ENCODE measurements around the gene PRDM1.

Gene PRDM1

DNA sequence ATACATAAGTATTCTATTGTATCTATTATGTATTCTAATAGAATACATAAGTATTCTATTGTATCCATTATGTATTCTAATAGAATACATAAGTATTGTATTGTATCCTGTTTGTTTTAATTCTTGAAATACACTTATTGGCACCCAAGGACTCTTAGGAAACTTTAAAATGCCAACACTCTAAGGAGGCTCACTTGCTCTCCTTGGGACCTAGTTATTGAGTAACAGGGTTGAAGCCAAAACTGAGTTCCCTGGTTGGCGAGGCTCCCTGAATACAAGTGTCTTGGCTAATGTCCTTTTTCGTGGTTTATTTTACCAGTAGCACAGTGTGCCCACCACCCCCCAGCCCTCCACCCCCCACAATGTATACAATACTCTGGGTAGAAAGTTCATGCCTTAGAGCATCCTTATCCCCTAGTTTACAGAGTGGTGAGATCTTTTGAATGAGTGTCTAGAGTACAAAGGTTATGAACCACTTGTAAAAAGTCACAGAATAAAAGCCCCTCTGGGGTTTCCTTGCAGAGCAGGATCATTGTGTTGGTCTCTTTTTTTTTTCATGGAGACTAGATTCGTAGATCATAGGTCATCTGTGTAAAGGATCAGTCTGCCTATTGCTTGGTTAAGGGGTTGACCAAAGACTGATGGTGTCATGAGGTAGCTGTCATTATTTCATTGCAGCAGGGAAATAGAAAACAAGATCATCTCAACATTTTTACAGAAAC is 32.5 kb upstream of the PRDM1 start:
- H3K79me2 ChIP-seq (ENCODE audit: insufficient read depth, low read length): no peaks in the 10 kb centered on the region
- TF ChIP-seq, protein P1, sequence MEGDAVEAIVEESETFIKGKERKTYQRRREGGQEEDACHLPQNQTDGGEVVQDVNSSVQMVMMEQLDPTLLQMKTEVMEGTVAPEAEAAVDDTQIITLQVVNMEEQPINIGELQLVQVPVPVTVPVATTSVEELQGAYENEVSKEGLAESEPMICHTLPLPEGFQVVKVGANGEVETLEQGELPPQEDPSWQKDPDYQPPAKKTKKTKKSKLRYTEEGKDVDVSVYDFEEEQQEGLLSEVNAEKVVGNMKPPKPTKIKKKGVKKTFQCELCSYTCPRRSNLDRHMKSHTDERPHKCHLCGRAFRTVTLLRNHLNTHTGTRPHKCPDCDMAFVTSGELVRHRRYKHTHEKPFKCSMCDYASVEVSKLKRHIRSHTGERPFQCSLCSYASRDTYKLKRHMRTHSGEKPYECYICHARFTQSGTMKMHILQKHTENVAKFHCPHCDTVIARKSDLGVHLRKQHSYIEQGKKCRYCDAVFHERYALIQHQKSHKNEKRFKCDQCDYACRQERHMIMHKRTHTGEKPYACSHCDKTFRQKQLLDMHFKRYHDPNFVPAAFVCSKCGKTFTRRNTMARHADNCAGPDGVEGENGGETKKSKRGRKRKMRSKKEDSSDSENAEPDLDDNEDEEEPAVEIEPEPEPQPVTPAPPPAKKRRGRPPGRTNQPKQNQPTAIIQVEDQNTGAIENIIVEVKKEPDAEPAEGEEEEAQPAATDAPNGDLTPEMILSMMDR (IDR thresholded peaks at IDR 0.05; ENCODE audit: borderline replicate concordance, extremely low read depth, low read length, poor library complexity, severe bottlenecking): no peak
- no peak for TF ChIP-seq EZH2 (IDR thresholded peaks at IDR 0.05; ENCODE audit: borderline replicate concordance, low read depth, low read length, severe bottlenecking)
- no peak overlapping the region for H3K9ac ChIP-seq (ENCODE audit: low read depth, low read length)
- H3K4me3 ChIP-seq (ENCODE audit: low read depth in 1 of 2, low read length in 2 of 2): no peak overlapping the region
- H3K36me3 ChIP-seq (ENCODE audit: insufficient read depth, low read length): no peaks in the 10 kb centered on the region
- H2AFZ ChIP-seq (ENCODE audit: low read depth, low read length): no peak overlapping the region
- no peaks in the 10 kb centered on the region for H4K20me1 ChIP-seq (ENCODE audit: insufficient read depth, low read length)
- H3K27ac ChIP-seq (ENCODE audit: low read length): no peak overlapping the region
- no peak for ATAC-seq (ENCODE audit: insufficient read depth, low read depth)
- H3K9me3 ChIP-seq (ENCODE audit: insufficient read depth, low read length, severe bottlenecking): no peaks in the 10 kb centered on the region
- peaks cover 40% of the 10 kb centered on the region for H3K4me1 ChIP-seq (ENCODE audit: insufficient read depth, low read length)
- no peak for DNase-seq
- H3K4me2 ChIP-seq (ENCODE audit: insufficient read depth, low read length): no peak overlapping the region
- H3K27me3 ChIP-seq (ENCODE audit: insufficient read depth, low read length, poor library complexity): no peaks in the 10 kb centered on the region

DNA sequence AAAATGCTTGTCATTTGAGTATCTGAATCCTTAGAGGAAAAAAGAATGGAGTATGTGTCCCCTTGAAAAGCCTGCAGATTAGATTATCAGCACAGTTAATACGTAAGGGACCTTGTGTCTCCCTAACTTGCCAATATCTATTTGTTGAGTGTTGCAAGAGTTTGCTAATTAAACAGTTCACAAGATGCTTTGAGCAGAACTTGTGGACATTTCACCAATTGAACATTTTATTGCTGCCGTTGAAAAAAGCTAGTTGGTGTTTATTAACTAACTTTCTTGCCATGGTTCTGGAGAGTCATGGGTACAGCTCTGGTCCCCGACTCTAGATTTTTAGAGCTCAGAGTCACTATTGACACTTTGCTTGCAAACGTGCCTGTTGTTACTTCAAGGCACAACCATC is 30.6 kb upstream of the PRDM1 start:
- Histone ChIP-seq H3K4me3 (ENCODE audit: low read depth in 1 of 2, low read length in 2 of 2) (no peak overlapping the region), H3K9me3 (ENCODE audit: insufficient read depth, low read length, severe bottlenecking) (no peaks in the 10 kb centered on the region), H3K79me2 (ENCODE audit: insufficient read depth, low read length) (no peaks in the 10 kb centered on the region), H2AFZ (ENCODE audit: low read depth, low read length) (no peak overlapping the region), H3K36me3 (ENCODE audit: insufficient read depth, low read length) (no peaks in the 10 kb centered on the region), H3K4me2 (ENCODE audit: insufficient read depth, low read length) (0 out of 2 replicates have a peak overlapping the region, but pooled peaks have one; percentile 52), H3K27me3 (ENCODE audit: insufficient read depth, low read length, poor library complexity) (no peaks in the 10 kb centered on the region), H3K9ac (ENCODE audit: low read depth, low read length) (no peak overlapping the region), H4K20me1 (ENCODE audit: insufficient read depth, low read length) (no peaks in the 10 kb centered on the region), H3K4me1 (ENCODE audit: insufficient read depth, low read length) (peaks cover 35% of the 10 kb centered on the region), H3K27ac (ENCODE audit: low read length) (peak overlapping the region; percentile 75)
- DNase-seq (no peak), ATAC-seq (ENCODE audit: insufficient read depth, low read depth) (no peak)
- no peak for TF ChIP-seq EZH2 (IDR thresholded peaks at IDR 0.05; ENCODE audit: borderline replicate concordance, low read depth, low read length, severe bottlenecking)
- TF ChIP-seq, protein P1 (IDR thresholded peaks at IDR 0.05; ENCODE audit: borderline replicate concordance, extremely low read depth, low read length, poor library complexity, severe bottlenecking): no peak

DNA sequence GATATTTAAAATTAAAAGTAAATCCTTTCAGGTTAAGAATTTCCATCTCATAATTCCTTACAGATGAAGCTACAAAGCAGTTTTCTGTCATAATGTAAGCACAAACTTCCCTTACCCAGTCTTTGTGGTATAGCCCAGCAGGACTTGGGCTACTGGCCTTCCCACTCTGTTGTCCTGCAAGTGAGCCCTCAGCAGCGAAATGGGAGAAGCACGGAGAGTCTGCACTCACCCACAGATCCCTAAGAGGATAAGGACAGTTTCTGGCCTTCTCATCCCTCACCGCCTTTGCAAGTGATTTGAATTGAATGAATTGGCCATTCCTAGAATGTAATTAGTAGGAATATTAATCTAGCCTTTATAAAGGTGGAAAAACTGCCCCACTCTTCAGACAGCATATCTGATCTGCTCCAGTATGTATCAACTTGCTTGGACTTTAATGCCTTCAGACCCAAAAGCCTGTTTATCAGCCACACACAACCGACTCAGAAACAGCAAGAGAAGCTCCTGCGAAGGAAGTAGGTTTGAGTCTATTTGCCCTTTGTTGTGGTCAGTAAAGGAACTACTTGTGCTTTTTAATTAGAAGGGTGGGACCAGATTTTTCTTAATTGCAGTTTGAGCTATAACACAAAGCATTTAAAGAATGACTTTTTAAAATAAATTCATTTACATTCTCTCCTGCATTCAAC is 29.9 kb upstream of the PRDM1 start:
- DNase-seq (peak; percentile 55), ATAC-seq (ENCODE audit: insufficient read depth, low read depth) (peak; percentile 98)
- Histone ChIP-seq H3K9ac (ENCODE audit: low read depth, low read length) (peak overlapping the region; percentile 23), H3K4me3 (ENCODE audit: low read depth in 1 of 2, low read length in 2 of 2) (no peak overlapping the region), H4K20me1 (ENCODE audit: insufficient read depth, low read length) (no peaks in the 10 kb centered on the region), H3K79me2 (ENCODE audit: insufficient read depth, low read length) (no peaks in the 10 kb centered on the region), H3K36me3 (ENCODE audit: insufficient read depth, low read length) (no peaks in the 10 kb centered on the region), H2AFZ (ENCODE audit: low read depth, low read length) (peak overlapping the region; percentile 53), H3K27me3 (ENCODE audit: insufficient read depth, low read length, poor library complexity) (no peaks in the 10 kb centered on the region), H3K9me3 (ENCODE audit: insufficient read depth, low read length, severe bottlenecking) (no peaks in the 10 kb centered on the region), H3K27ac (ENCODE audit: low read length) (peak overlapping the region; percentile 75), H3K4me2 (ENCODE audit: insufficient read depth, low read length) (peak overlapping the region; percentile 52), H3K4me1 (ENCODE audit: insufficient read depth, low read length) (peaks cover 29% of the 10 kb centered on the region)
- TF ChIP-seq EZH2 (IDR thresholded peaks at IDR 0.05; ENCODE audit: borderline replicate concordance, low read depth, low read length, severe bottlenecking): no peak
- TF ChIP-seq, protein P1 (IDR thresholded peaks at IDR 0.05; ENCODE audit: borderline replicate concordance, extremely low read depth, low read length, poor library complexity, severe bottlenecking): no peak

Data from DND-41 (cell line).